MM.1S (cell line): ENCODE data around the gene EHMT2.
"Not testable (repeated sequence)": the region's sequence is repeated elsewhere in the genome, so short reads cannot be mapped to it uniquely, and the experiment has no call there.

Experiments used
- CTCF ChIP-seq: fragments of 300-600 bp; sonication (generic); IDR thresholded peaks from 2 replicates; pipeline ENCODE4 v1.5.1; 2016; ENCODE audit warnings: antibody characterized with exemption, low read length, mixed read lengths
- EZH2 ChIP-seq: fragments of 300-600 bp; sonication (generic); optimal IDR thresholded peaks from 2 replicates; pipeline ENCODE3; 2017; ENCODE audit warnings: low read depth, mild to moderate bottlenecking, antibody characterized with exemption, low read length, mixed read lengths

GRCh38 chr6:31838114-31838553 lies 59.4 kb downstream of the EHMT2 start:
- TF ChIP-seq EZH2, CTCF: not testable (repeated sequence)
